Measurements from ENCODE around the gene SURF4.
"Not testable (repeated sequence)": the region's sequence is repeated elsewhere in the genome, so short reads cannot be mapped to it uniquely, and the experiment has no call there.

SURF4 gene

GRCh38 chr9:133331641-133332380 is 44.0 kb downstream of the SURF4 start:
- DNase-seq = no peak

- no peak for DNase-seq
Observed at GRCh38 chr9:133331221-133331620, 44.6 kb downstream of the SURF4 start.

DNA sequence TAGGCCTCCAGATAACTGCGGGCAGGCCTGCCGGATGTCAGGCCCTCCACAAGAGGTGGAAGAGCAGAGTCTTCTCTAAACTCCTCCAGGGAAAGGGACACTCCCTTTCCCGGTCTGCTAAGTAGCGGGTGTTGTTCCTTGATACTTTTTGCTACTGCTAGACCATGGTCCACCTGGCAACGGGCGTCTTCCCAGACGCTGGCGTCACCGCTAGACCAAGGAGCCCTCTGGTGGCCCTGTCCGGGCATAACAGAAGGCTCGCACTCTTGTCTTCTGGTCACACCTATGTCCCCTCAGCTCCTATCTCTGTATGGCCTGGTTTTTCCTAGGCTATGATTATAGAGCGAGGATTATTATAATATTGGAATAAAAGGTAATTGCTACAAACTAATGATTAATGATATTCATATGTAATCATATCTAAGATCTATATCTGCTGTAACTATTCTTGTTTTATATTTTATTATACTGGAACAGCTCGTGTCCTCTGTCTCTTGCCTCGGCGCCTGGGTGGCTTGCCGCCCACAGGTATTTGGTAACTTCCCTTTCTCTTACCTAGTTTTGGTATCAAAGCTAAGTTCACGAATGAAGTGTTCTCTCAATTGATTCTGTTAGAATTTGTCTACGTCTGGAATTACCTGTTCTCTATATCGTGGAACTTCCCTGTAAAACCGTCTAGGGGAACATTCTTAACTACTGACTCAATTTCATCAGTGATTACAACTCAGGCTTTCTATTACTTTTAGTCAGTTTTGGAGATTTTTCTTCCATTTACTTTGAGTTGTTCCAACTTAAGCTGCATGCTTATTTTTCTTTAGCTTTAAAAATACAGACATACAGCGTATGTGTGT is 46.3 kb downstream of the SURF4 start:
- DNase-seq = not testable (repeated sequence)

- DNase-seq = no peak
Observed at GRCh38 chr9:133327834-133328484, 47.9 kb downstream of the SURF4 start.

- not testable (repeated sequence) for DNase-seq
Observed at GRCh38 chr9:133327021-133327420, 48.8 kb downstream of the SURF4 start.

DNA sequence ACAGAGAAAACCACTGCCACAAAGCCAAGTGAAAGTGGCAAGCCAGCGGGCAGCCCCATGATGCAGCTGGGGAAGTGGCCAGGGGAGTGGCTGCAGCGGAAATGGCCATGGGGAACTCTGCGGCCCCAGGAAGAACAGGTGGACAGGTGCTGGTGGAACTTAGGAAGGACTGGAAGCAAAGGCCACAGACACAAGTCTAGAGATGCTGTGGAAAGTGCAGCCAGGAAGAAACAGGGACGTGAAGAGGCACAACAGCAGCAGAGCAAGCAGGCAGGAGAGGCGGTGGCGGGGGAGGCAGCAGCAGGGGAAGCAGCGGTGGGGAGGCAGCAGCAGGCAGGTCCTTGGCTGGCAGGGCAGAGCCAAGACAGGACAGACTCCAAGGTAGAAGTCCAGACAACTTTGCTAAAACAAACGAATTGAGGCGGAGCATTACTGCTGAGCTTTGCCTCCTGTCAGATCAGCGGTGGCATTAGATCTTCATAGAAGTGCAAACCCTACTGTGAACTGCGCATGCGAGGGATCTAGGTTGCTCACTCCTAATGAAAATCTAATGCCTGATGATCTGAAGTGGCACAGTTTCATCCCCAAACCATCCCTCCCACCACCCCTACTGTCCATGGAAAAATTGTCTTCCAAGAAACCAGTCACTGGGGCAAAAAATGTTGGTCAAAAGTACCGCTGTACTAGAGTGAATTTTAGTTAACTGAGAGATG is 51.7 kb downstream of the SURF4 start:
- no peak for DNase-seq

DNA sequence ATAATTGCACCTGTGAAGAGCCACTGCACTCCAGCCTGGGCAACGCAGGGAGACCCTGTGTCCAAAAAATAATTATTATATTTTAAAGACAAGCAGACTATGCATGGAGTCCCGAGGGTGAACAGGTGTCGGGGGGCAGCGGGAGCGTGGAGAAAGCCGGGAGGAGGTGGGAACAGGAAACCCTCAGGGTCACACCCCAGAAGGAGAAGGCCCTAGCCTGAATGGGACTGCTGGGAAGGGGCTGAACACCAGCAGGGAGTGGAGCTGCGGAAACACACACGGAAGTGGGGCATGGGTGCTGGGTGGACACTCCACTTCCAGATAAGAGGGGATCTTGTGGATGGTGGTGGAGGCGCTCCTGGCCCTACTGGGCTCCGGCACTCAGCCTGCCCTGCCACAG is 52.6 kb downstream of the SURF4 start:
- no peak for DNase-seq

GRCh38 chr9:133322701-133323100 is 53.2 kb downstream of the SURF4 start:
- DNase-seq = no peak

- DNase-seq = no peak
Observed at GRCh38 chr9:133321411-133321935, 54.4 kb downstream of the SURF4 start.

DNA sequence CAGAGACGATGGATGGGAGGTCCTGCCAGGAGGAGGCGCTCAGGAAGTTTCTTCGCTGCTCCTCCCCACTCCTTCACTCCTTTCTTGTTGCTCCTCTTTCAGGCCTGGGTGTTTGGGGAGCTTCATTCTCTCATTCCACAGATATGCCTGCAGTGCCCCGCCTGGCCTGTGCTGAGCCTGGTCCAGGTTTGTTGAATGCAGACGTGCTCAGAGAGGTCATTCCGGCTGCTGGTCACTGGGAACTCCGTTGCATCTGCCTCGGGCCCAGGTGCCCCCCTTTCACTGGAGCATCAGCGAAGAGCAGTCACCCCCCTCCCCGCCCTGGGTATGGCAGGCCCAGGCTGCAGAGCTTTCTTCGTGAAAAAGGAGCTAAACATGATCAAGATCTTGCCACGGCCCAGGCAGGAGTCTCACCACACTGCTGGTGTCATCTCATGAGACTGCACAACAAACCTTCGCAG is 55.4 kb downstream of the SURF4 start:
- DNase-seq = no peak

DNA sequence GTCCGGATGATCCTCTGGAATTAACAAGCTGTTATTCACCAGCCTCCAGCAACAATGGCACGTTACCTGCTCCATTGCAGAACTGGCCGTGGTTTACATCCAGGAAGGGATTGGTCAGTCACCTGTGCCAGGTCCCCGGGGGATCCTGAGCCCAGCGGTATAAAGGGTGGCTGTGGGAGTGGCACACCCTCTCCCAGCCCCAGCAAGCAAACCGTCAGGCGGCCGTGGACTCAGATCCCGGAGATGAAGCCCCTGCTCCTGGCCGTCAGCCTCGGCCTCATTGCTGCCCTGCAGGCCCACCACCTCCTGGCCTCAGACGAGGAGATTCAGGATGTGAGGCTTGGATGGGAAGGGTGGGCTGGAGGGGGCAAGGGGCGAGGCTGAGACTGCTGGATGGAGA is 58.3 kb downstream of the SURF4 start:
- not testable (repeated sequence) for DNase-seq

DNA sequence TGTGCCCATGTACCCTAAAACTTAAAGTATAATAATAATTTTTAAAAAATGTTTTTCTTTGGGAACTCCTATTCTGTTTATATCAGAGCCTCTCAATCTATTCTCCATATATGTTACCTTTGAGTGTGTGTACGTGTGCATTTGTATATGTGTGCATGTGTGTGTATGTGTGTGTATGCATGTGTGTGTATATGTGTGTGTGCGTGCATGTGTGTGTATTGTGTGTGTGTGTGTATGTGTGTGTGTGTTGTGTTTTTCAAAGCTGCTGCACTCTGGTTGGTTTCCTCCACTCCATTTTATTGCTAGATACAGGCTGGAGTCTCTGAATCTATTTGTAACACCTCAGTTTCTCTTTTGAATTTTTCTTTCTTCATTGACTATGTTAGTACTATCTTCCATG is 59.9 kb downstream of the SURF4 start:
- DNase-seq = no peak
